ENCODE results near the gene TFAP2A.

TFAP2A gene

GRCh38 chr6:10384610-10385523 is 30.0 kb downstream of the TFAP2A start:
- no peak for TF ChIP-seq CTCF (IDR thresholded peaks at IDR 0.05; ENCODE audit: low read depth, low read length, missing control alignments)
- no peak overlapping the region for H3K4me3 ChIP-seq (ENCODE audit: low read depth, low read length)
- no peak for DNase-seq (ENCODE audit: low read depth)
- in situ Hi-C loops (cut with HindIII; ENCODE audit: low sequenced_read_pairs), result no loop called here

GRCh38 chr6:10384091-10384609 is 30.7 kb downstream of the TFAP2A start:
- no peak overlapping the region for H3K4me3 ChIP-seq (ENCODE audit: low read depth, low read length)
- no peak for TF ChIP-seq CTCF (IDR thresholded peaks at IDR 0.05; ENCODE audit: low read depth, low read length, missing control alignments)
- no peak for DNase-seq (ENCODE audit: low read depth)
- in situ Hi-C loops (cut with HindIII; ENCODE audit: low sequenced_read_pairs), result no loop called here

- no peak for DNase-seq (ENCODE audit: low read depth)
- TF ChIP-seq CTCF (IDR thresholded peaks at IDR 0.05; ENCODE audit: low read depth, low read length, missing control alignments), result no peak
- no peak overlapping the region for H3K4me3 ChIP-seq (ENCODE audit: low read depth, low read length)
- in situ Hi-C loops (cut with HindIII; ENCODE audit: low sequenced_read_pairs), result no loop called here
These were observed 31.4 kb downstream of the TFAP2A start for GRCh38 chr6:10383331-10384090.

GRCh38 chr6:10382728-10383330 is 32.0 kb downstream of the TFAP2A start:
- DNase-seq (ENCODE audit: low read depth), result no peak
- no peak overlapping the region for H3K4me3 ChIP-seq (ENCODE audit: low read depth, low read length)
- TF ChIP-seq CTCF (IDR thresholded peaks at IDR 0.05; ENCODE audit: low read depth, low read length, missing control alignments), result no peak
- in situ Hi-C loops (cut with HindIII; ENCODE audit: low sequenced_read_pairs), result no loop called here

GRCh38 chr6:10382322-10382721 is 32.6 kb downstream of the TFAP2A start:
- H3K4me3 ChIP-seq (ENCODE audit: low read depth, low read length), result no peak overlapping the region
- no peak for DNase-seq (ENCODE audit: low read depth)
- in situ Hi-C loops (cut with HindIII; ENCODE audit: low sequenced_read_pairs), result no loop called here
- no peak for TF ChIP-seq CTCF (IDR thresholded peaks at IDR 0.05; ENCODE audit: low read depth, low read length, missing control alignments)

GRCh38 chr6:10381830-10382208 is 33.1 kb downstream of the TFAP2A start:
- no peak overlapping the region for H3K4me3 ChIP-seq (ENCODE audit: low read depth, low read length)
- in situ Hi-C loops (cut with HindIII; ENCODE audit: low sequenced_read_pairs), result no loop called here
- TF ChIP-seq CTCF (IDR thresholded peaks at IDR 0.05; ENCODE audit: low read depth, low read length, missing control alignments), result no peak
- DNase-seq (ENCODE audit: low read depth), result no peak

Data from astrocyte of the cerebellum (primary cell).